Vagina (tissue), 2 donors: ENCODE data around the gene SKIC3.

Source experiments
- CTCF ChIP-seq, 3 experiments: fragments of 450-650 bp in 2 of 3; fragments of 200-600 bp in 1 of 3; sonication (generic) in 1 of 3; IDR thresholded peaks; one replicate each; pipeline ENCODE4 v1.5.1; 2017 to 2019; ENCODE audit warnings: antibody characterized with exemption in 3 of 3, mild to moderate bottlenecking in 2 of 3, moderate library complexity in 2 of 3
- POLR2A ChIP-seq, 2 donors: fragments of 450-650 bp; IDR thresholded peaks; one replicate each; pipeline ENCODE4 v1.6.1; 2017; ENCODE audit warnings: antibody characterized with exemption in 2 of 2, mild to moderate bottlenecking in 2 of 2, moderate library complexity in 2 of 2
- POLR2AphosphoS5 ChIP-seq, 2 donors: sonication (generic); formaldehyde crosslinking; IDR thresholded peaks; one replicate each; pipeline ENCODE4 v1.9.0; 2017; ENCODE audit warnings: antibody characterized with exemption in 2 of 2, mild to moderate bottlenecking in 2 of 2, low read depth in 1 of 2; ENCODE audit not compliant: insufficient read depth in 1 of 2

DNA sequence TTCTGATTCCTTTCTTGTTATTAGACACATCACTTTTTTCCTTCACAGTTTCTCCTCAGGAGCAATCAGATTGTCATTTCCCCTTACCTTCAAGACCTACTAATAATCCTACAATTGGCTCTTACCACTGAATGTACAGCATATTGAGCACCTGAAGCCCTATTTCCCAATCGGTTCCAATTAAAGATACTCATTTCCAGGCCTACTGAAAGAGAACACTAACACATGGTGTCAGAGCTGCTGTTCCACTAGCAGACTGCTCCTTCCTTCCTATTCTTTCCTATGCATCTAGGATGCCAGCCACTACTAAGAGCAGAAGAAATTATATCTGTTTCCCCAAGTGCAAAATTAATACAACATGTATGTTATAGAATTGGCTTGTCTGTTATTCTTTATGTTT is 34.6 kb downstream of the SKIC3 start:
- TF ChIP-seq CTCF (IDR thresholded peaks at IDR 0.05) (no peak), POLR2AphosphoS5 (IDR thresholded peaks at IDR 0.05; ENCODE audit: insufficient read depth in 1 of 2, low read depth in 1 of 2) (no peak), POLR2A (IDR thresholded peaks at IDR 0.05) (no peak)
